GM12875 (cell line): ENCODE data around the gene SOCS6.

Experiments used
- H3K4me3 ChIP-seq: one replicate; pipeline ENCODE4 v1.5.1; 2011; ENCODE audit warnings: low read depth, low read length, control low read depth
- TF ChIP-seq, protein P1 (sequence below): IDR thresholded peaks from 2 replicates; pipeline ENCODE4 v1.5.1; 2011; ENCODE audit warnings: low read depth, mild to moderate bottlenecking, control low read depth, inconsistent platforms, low read length, moderate library complexity, borderline replicate concordance; ENCODE audit not compliant: insufficient read depth

SOCS6 gene

DNA sequence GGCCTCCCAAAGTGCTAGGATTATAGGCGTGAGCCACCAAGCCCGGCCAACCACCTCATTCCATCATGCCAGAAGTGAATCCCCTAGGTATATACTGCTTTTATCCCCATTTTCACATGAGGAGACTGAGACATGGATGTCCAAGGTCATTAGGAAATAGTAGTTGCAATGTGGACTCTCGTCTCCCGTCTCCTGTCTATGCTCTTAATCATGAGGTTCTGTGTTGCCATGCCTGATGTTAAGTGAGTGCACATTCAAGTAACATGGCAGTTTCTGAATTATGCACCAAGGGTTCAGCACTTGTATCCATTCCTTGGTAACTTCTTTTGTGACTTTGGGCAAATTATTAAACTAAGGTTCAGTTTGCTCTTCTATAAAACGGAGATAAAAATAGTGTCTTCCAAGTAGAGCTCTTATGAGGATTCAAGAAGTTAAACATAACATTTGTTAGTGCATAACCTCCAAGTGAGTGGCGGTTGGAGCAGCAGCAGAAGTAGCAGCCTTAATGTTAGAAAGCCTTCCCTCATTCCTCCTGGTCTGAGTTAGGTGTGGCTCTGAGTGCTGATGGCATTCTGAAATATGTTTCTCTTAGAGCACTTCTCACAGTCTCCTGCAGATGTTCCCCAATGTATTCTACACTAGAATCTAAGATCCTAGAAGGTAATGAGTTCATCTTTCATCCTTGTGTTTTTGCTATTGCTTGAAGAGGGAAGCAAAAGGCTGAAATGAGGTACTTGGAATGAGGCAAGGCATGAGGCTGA is 21.9 kb downstream of the SOCS6 start:
- TF ChIP-seq, protein P1, sequence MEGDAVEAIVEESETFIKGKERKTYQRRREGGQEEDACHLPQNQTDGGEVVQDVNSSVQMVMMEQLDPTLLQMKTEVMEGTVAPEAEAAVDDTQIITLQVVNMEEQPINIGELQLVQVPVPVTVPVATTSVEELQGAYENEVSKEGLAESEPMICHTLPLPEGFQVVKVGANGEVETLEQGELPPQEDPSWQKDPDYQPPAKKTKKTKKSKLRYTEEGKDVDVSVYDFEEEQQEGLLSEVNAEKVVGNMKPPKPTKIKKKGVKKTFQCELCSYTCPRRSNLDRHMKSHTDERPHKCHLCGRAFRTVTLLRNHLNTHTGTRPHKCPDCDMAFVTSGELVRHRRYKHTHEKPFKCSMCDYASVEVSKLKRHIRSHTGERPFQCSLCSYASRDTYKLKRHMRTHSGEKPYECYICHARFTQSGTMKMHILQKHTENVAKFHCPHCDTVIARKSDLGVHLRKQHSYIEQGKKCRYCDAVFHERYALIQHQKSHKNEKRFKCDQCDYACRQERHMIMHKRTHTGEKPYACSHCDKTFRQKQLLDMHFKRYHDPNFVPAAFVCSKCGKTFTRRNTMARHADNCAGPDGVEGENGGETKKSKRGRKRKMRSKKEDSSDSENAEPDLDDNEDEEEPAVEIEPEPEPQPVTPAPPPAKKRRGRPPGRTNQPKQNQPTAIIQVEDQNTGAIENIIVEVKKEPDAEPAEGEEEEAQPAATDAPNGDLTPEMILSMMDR, result no peak
- H3K4me3 ChIP-seq, result no peak overlapping the region

DNA sequence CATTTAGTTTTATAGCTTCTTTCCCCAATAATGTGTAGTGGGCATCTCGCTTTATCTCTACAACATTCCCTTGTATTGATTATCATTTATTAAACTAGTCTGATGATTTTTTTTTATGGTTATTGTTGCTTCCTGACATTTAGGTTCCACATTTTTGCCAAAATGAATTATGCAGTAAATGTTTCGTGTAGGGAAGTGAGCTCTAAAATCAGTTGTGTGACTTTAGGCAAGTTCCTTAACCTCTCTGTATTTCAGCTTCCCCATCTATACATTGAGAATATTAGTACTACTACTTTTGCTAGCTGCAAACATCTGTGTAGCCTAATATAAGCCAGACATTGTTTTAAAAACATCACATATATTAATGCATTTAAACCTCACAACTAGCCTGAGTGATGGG is 22.9 kb downstream of the SOCS6 start:
- no peak overlapping the region for H3K4me3 ChIP-seq
- TF ChIP-seq, protein P1, result no peak

DNA sequence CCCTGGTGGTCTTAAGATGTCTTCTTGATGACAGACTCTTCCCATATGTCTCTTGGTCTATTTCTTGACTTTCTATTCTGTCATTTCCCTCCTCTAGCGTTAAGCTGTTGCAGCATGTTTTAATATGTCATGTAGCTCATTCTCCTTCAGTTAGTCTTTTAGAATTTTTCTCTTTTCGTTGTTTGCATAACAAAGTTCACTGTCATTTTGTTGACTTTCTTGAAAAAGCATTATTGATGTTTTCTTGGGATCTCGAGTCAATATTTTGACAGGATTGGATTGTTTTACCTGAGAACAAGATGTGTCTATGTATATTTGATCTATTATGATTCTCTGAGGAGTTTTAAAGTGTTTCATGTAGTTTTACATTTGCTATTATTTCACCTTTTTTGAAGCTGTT is 24.8 kb downstream of the SOCS6 start:
- TF ChIP-seq, protein P1, result no peak
- H3K4me3 ChIP-seq, result no peak overlapping the region

DNA sequence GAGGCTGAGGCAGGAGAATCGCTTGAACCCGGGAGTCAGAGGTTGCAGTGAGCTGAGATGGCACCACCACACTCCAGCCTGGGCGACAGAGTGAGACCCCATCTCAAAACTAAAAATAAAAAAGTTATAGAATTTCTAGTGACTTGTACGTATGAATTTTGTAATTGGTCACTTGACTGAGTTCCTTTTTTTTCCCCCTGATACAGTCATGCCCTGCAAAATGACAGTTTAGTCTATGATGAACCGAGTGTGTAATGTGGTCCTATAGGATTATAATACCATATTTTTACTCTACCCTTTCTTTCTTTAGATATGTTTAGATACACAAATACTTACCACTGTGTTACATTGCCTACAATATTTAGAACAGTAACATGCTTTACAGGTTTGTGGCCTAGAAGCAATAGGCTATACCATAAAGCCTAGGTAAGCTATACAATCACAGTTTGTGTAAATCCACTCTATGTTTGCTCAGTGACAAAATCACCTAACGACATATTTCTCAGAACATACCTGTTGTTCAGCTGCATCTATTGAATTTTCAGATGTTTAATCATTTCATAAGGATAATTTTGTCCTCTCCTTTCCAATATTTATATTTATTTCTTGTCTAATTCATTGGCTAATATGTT is 25.4 kb downstream of the SOCS6 start:
- TF ChIP-seq, protein P1, result no peak
- H3K4me3 ChIP-seq, result no peak overlapping the region

DNA sequence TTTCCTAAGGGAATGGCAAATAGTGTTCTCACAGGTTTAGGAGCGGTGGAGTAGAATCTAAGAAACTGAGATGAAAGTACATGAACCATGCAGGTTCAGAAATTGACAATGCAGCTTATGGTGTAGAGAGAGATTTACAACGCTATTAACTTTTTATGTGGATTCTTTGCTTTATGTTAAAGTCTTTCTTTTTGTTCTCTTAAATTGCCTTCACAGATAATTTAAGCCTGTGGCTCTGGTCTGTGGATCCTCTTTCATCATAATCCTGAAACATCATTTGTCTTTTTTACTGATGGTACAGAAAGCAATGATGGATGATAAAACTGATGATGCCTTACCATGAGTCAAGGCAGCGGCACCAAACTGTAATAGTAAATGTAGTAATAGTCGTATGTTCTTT is 30.3 kb downstream of the SOCS6 start:
- TF ChIP-seq, protein P1, result no peak
- no peak overlapping the region for H3K4me3 ChIP-seq

DNA sequence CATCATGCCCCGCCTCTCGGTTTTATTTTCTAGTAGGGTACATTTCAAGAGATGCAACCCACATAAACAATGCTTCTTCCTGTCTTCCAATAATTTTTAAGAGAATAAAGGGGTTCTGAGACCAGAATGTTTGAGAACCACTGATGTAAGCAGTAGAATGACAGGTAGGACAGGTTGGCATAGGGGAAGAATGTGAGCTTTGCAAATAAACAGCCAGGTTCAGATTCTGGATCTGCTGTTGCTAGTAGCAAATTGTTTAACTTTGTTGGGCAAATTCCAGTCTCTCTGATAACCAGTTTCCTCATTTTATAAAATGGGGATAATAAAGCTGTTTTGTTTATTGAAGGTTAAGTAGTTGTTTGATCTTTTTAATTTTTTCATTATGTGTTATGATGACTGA is 32.8 kb downstream of the SOCS6 start:
- TF ChIP-seq, protein P1, result no peak
- H3K4me3 ChIP-seq, result no peak overlapping the region

DNA sequence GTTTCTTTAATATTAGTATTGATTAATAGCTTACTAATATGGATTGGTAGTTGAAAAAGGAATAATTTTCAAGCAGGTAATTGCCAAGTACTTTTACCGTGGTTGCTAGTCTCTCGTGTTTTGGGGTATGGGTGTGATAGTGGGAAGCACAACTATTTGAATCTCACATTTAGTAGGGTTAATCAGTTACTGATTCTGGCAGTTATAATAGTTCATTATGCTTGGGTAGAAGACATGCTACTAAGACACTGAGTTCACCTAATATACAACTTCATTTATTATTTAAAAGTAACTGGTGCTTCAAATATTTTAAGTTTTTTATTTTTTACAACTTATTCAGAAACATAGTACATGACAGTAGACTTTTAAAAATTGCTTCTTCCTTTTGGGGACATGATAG is 33.5 kb downstream of the SOCS6 start:
- no peak overlapping the region for H3K4me3 ChIP-seq
- TF ChIP-seq, protein P1, result no peak
